Measurements from ENCODE around the gene EPB41L2.

EPB41L2 gene

DNA sequence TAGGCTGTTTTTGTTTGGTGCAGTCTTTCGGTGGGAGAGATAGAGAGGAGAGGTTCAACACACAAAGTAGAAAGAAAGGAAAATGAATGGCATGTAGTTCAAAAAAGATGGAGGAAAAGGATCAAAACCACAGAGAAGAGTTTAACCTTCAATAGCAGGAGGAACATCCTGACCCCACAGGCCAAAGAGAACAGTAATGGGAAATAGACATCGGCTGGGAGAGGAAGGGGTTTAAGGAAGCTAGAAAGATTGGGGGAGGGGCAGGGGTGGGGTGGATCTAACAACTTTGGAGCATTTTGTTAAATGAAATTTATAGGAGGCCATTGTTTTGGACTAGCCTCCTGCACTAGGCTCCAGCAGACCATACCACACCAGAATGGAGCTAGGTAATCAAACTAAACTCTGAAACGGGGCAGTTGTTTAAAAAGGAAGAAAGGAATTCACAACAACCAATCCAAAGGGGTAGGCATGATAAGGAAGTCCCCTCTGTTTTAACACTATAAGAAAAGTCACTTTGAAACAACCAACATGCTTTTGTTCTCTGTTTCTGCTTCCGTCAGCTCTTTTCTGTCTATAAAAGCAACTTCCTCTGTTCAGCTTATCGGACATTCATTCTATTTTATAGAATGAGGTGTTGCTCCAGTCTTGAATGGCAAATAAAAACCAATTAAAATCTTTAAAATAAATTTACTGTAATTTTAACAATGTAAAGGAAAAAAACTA lies 82.6 kb downstream of the EPB41L2 start:
- DNase-seq (ENCODE audit: low read depth, low spot score) = no peak
- Histone ChIP-seq H3K27ac (ENCODE audit: low read length) (no peak overlapping the region), H3K27me3 (ENCODE audit: control insufficient read depth, insufficient read depth, low read length) (no peaks in the 10 kb centered on the region), H3K9me3 (ENCODE audit: control insufficient read depth, insufficient read depth, low read length) (no peaks in the 10 kb centered on the region), H3K36me3 (ENCODE audit: control insufficient read depth, insufficient read depth, low read length) (no peaks in the 10 kb centered on the region), H3K4me1 (ENCODE audit: control insufficient read depth, insufficient read depth, low read length) (peaks cover 2% of the 10 kb centered on the region; the same call in 1 of the 2 replicates), H3K4me3 (ENCODE audit: low read length) (no peak overlapping the region)
- no CpG with 5 or more reads among the region's 5 CpGs for WGBS (ENCODE audit: insufficient coverage, insufficient read length)

DNA sequence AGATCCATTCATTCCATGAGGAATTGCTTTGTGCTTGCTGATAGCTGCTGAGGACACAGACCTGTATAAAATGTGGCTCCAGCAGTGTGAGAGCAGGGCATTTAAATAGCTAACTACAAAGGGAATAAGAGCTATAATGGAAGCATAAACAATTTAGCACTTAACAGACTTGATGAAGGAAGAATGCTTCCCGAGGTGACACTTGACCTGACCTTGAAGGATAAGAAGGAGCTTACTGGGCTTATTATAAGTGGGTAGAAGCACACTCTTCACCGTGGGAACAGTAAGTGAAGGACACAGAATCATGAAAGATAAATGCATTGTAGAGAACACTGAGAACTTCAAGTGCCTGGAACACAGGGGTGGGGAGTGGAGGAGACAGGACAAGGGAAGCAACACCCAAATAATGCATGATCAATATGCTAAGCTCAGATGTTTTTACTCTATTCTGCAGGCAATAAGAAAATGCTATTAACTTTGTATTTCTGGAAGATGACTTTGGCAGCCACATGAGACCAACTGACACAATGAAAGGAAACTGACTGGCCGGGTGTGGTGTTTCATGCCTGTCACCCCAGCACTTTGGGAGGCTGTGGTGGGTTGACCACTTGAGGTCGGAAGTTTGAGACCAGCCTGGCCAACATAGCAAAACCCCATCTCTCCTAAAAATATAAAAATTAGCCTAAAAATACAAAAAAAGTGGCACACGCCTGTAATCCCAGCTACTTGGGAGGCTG lies 84.2 kb downstream of the EPB41L2 start:
- no CpG with 5 or more reads among the region's 5 CpGs for WGBS (ENCODE audit: insufficient coverage, insufficient read length)
- DNase-seq (ENCODE audit: low read depth, low spot score) = no peak
- Histone ChIP-seq H3K4me1 (ENCODE audit: control insufficient read depth, insufficient read depth, low read length) (peaks cover under 1% of the 10 kb centered on the region; the same call in 1 of the 2 replicates), H3K36me3 (ENCODE audit: control insufficient read depth, insufficient read depth, low read length) (no peaks in the 10 kb centered on the region), H3K27ac (ENCODE audit: low read length) (no peak overlapping the region), H3K4me3 (ENCODE audit: low read length) (no peak overlapping the region), H3K27me3 (ENCODE audit: control insufficient read depth, insufficient read depth, low read length) (no peaks in the 10 kb centered on the region), H3K9me3 (ENCODE audit: control insufficient read depth, insufficient read depth, low read length) (no peaks in the 10 kb centered on the region)

DNA sequence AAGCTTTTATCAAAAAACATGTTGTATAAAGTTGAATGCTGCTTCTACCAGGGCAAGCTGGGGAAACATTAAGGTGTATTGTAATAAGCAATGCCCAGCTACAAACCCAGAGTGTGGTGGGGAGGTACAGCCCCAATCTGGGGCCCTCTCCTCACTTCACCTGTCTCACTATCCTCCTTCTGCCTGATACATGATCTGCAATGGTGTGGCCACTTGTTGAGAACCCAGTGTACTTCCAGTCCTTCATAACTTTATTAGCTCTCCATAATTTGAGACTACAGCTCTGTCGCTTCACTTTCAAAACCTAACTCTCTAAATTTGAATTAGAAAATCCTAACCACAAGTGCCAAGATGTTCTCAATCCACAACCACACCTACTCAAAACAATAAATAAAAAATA lies 84.9 kb downstream of the EPB41L2 start:
- Histone ChIP-seq H3K27me3 (ENCODE audit: control insufficient read depth, insufficient read depth, low read length) (no peaks in the 10 kb centered on the region), H3K27ac (ENCODE audit: low read length) (no peak overlapping the region), H3K4me3 (ENCODE audit: low read length) (no peak overlapping the region), H3K4me1 (ENCODE audit: control insufficient read depth, insufficient read depth, low read length) (peaks cover 1% of the 10 kb centered on the region; the same call in 1 of the 2 replicates), H3K36me3 (ENCODE audit: control insufficient read depth, insufficient read depth, low read length) (no peaks in the 10 kb centered on the region), H3K9me3 (ENCODE audit: control insufficient read depth, insufficient read depth, low read length) (no peaks in the 10 kb centered on the region)
- DNase-seq (ENCODE audit: low read depth, low spot score) = no peak
- WGBS (ENCODE audit: insufficient coverage, insufficient read length) = no CpG with 5 or more reads among the region's 1 CpG

DNA sequence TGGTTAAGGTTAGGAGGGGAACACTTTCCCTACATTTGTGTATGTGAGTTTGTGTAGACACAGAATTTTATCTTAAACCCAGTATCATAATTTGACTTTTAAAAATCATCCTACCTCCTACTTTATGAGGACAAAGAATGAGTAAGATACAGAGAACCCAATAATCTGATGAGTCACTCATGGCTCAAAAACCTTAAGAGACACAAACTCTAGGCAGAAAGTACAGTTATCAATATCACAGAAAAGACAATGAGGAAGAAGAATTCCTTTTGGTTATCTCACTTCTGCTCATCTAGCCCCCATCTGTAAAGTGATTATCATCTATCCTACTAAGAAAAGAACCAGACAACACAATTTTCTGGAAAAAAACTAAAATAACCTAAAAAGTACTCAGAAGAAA lies 87.7 kb downstream of the EPB41L2 start:
- Histone ChIP-seq H3K27me3 (ENCODE audit: control insufficient read depth, insufficient read depth, low read length) (no peaks in the 10 kb centered on the region), H3K27ac (ENCODE audit: low read length) (no peak overlapping the region), H3K4me3 (ENCODE audit: low read length) (no peak overlapping the region), H3K4me1 (ENCODE audit: control insufficient read depth, insufficient read depth, low read length) (peaks cover 1% of the 10 kb centered on the region; the same call in 1 of the 2 replicates), H3K9me3 (ENCODE audit: control insufficient read depth, insufficient read depth, low read length) (no peaks in the 10 kb centered on the region), H3K36me3 (ENCODE audit: control insufficient read depth, insufficient read depth, low read length) (no peaks in the 10 kb centered on the region)
- DNase-seq (ENCODE audit: low read depth, low spot score) = no peak

DNA sequence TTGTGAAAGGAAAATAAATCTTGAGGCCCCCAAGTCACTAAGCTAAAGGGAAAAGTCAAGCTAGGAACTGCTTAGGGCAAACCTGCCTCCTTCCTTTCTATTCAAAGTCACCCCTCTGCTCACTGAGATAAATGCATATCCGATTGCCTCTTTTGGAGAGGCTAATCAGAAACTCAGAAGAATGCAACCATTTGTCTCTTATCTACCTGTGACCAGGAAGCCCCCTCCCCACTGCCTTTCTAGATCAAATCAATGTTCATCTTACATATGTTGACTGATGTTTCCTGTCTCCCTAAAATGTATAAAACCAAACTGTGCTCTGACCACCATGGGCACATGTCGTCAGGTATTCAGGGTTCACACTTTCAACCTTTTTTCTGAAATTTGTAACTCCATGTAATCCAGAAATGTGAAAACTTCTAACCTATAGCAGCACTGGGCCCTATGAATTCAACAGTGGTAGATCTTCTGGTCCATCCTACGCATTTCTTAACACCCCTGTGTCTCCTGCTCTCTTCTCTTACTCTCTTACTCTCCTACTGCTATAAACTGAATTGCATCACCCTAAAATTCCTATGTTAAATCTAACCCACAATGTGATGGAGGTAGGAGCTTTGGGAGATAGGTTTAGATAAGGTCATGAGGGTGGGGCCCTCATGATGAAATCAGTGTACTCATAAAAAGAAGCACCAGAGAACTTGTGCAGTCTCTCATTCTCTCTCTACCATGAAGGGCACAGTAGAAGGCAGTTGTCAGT lies 89.3 kb downstream of the EPB41L2 start:
- peaks cover 1% of the 10 kb centered on the region; the same call in 1 of the 2 replicates for H3K4me1 ChIP-seq (ENCODE audit: control insufficient read depth, insufficient read depth, low read length)
- H3K4me3 ChIP-seq (ENCODE audit: low read length) = no peak overlapping the region
- WGBS (ENCODE audit: insufficient coverage, insufficient read length) = no CpG with 5 or more reads among the region's 3 CpGs
- DNase-seq (ENCODE audit: low read depth, low spot score) = no peak
- no peak overlapping the region for H3K27ac ChIP-seq (ENCODE audit: low read length)
- no peaks in the 10 kb centered on the region for H3K36me3 ChIP-seq (ENCODE audit: control insufficient read depth, insufficient read depth, low read length)
- no peaks in the 10 kb centered on the region for H3K27me3 ChIP-seq (ENCODE audit: control insufficient read depth, insufficient read depth, low read length)
- H3K9me3 ChIP-seq (ENCODE audit: control insufficient read depth, insufficient read depth, low read length) = no peaks in the 10 kb centered on the region

DNA sequence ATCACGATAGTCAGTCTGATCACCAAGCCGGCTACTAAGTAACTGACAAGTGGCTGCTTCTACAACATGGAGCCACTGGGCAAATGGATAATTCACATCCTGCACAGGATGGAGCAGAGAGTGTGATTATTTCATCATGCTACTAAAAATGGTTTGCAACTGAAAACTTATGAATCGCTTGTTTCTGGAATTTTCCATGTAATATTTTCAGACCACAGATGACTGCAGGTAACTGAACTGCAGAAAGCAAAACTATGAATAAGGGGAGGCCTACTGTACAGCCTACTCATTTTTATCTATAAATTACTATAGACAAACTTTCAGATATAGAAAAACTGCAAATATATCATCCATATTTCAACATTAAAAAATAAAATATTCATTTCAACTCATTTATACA lies 91.5 kb downstream of the EPB41L2 start:
- no CpG with 5 or more reads among the region's 3 CpGs for WGBS (ENCODE audit: insufficient coverage, insufficient read length)
- Histone ChIP-seq H3K9me3 (ENCODE audit: control insufficient read depth, insufficient read depth, low read length) (no peaks in the 10 kb centered on the region), H3K27me3 (ENCODE audit: control insufficient read depth, insufficient read depth, low read length) (no peaks in the 10 kb centered on the region), H3K4me3 (ENCODE audit: low read length) (no peak overlapping the region), H3K27ac (ENCODE audit: low read length) (no peak overlapping the region), H3K36me3 (ENCODE audit: control insufficient read depth, insufficient read depth, low read length) (no peaks in the 10 kb centered on the region), H3K4me1 (ENCODE audit: control insufficient read depth, insufficient read depth, low read length) (peaks cover 1% of the 10 kb centered on the region; the same call in 1 of the 2 replicates)
- no peak for DNase-seq (ENCODE audit: low read depth, low spot score)

DNA sequence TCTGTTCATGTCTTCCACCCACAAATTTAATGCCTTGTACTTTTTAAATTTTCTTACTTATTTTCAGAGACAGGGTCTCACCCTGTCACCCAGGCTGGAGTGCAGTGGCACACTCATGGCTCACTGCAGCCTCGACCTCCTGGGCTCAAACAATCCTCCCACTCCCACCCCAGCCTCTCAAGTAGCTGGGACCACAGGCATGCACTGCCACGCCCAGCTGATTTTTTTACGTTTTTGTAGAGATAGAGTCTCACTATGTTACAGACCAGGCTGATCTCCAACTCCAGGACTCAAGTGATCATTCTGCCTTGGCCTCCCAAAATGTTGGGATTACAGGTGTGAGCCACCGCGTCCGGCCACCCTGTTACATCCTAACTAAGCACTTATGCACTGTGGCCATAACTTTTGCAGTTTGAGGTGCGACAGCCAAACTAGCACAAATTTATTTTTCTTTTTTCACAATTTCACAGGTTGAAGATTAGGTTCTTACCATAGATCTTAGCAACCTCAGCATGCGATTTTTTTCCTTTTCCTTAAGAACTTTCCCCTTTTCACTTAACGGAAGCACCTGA lies 92.1 kb downstream of the EPB41L2 start:
- no CpG with 5 or more reads among the region's 9 CpGs for WGBS (ENCODE audit: insufficient coverage, insufficient read length)
- Histone ChIP-seq H3K4me1 (ENCODE audit: control insufficient read depth, insufficient read depth, low read length) (peaks cover 1% of the 10 kb centered on the region; the same call in 1 of the 2 replicates), H3K9me3 (ENCODE audit: control insufficient read depth, insufficient read depth, low read length) (no peaks in the 10 kb centered on the region), H3K27me3 (ENCODE audit: control insufficient read depth, insufficient read depth, low read length) (no peaks in the 10 kb centered on the region), H3K4me3 (ENCODE audit: low read length) (no peak overlapping the region), H3K27ac (ENCODE audit: low read length) (no peak overlapping the region), H3K36me3 (ENCODE audit: control insufficient read depth, insufficient read depth, low read length) (no peaks in the 10 kb centered on the region)
- no peak for DNase-seq (ENCODE audit: low read depth, low spot score)

DNA sequence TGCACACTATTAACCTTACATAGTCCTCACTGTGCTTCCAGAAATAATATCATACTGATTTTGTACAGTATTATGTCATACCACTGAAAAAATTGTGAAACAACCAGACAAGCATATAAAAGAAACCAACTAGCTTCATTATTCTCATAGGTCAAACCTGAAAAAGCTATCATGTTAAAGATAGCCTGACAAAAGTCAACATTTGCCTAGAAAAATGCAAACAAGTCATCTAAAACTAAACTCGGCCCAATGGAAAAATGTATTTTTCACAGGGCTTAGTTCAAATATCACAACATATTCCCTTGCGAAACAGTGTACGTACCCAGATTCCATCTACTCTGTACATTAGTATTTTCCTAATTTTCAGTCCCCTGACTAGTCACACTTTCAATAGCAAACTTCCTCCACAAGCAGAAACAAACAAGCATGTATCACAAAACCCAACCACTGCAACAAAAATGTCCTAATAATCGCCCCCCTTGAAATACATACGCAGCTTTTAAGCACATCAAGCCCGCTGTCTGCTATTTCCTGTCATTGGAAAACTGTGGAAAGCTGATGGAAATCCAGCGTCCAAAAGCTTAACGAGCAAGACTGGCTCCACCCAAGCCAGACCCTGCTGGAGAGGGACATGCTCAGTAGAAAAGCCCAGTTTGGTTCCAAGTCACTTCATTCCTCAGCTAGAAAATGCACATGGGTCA lies 93.1 kb downstream of the EPB41L2 start:
- Histone ChIP-seq H3K9me3 (ENCODE audit: control insufficient read depth, insufficient read depth, low read length) (no peaks in the 10 kb centered on the region), H3K4me1 (ENCODE audit: control insufficient read depth, insufficient read depth, low read length) (peaks cover 1% of the 10 kb centered on the region; the same call in 1 of the 2 replicates), H3K27me3 (ENCODE audit: control insufficient read depth, insufficient read depth, low read length) (no peaks in the 10 kb centered on the region), H3K4me3 (ENCODE audit: low read length) (no peak overlapping the region), H3K27ac (ENCODE audit: low read length) (no peak overlapping the region), H3K36me3 (ENCODE audit: control insufficient read depth, insufficient read depth, low read length) (no peaks in the 10 kb centered on the region)
- no CpG with 5 or more reads among the region's 8 CpGs for WGBS (ENCODE audit: insufficient coverage, insufficient read length)
- DNase-seq (ENCODE audit: low read depth, low spot score) = no peak

DNA sequence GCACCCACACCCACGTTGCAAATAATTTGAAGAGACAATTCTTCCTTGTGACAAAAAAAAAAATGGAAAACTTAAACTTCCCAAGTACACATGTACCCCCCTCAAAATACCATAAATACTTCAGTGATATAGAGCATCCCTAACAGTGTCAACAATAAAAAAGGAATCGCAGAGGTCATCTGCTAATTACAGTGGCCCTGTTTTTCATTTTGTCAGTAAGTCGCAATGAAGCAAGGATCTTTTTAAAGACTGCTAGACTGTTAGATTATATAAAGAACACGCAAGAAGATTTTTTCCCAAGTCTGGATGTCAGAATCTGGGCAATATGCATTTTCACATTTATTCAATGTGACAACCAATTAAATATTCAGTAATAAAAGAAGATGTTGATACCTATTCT lies 93.9 kb downstream of the EPB41L2 start:
- Histone ChIP-seq H3K4me1 (ENCODE audit: control insufficient read depth, insufficient read depth, low read length) (peaks cover 1% of the 10 kb centered on the region; the same call in 1 of the 2 replicates), H3K36me3 (ENCODE audit: control insufficient read depth, insufficient read depth, low read length) (no peaks in the 10 kb centered on the region), H3K27me3 (ENCODE audit: control insufficient read depth, insufficient read depth, low read length) (no peaks in the 10 kb centered on the region), H3K4me3 (ENCODE audit: low read length) (no peak overlapping the region), H3K27ac (ENCODE audit: low read length) (no peak overlapping the region), H3K9me3 (ENCODE audit: control insufficient read depth, insufficient read depth, low read length) (no peaks in the 10 kb centered on the region)
- WGBS (ENCODE audit: insufficient coverage, insufficient read length) = no CpG with 5 or more reads among the region's 4 CpGs
- DNase-seq (ENCODE audit: low read depth, low spot score) = no peak

DNA sequence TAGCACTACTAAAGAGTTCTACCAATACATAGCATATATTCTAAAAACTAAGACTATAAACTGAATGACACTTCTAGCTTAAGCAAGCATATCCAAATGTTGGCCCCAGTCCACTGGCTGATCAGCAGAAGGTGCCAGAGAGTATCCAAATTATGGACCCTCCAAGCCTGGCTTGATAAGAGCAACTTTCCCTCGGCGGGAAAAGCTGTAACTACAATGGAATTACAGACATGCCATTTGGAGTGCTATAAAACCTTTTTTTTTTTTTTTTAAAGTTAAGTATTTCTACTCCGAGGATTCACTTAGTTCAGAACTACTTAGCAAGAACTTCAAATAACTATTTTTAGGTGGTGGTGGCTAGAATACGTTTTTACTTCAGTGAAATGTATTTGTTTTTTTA lies 94.6 kb downstream of the EPB41L2 start:
- no peak for DNase-seq (ENCODE audit: low read depth, low spot score)
- Histone ChIP-seq H3K27ac (ENCODE audit: low read length) (no peak overlapping the region), H3K4me1 (ENCODE audit: control insufficient read depth, insufficient read depth, low read length) (no peaks in the 10 kb centered on the region)

More for the DNA sequence above, 94.6 kb downstream of the EPB41L2 start:
- no peak overlapping the region for H3K4me3 ChIP-seq (ENCODE audit: low read length)
- no CpG with 5 or more reads among the region's 4 CpGs for WGBS (ENCODE audit: insufficient coverage, insufficient read length)
- H3K27me3 ChIP-seq (ENCODE audit: control insufficient read depth, insufficient read depth, low read length) = no peaks in the 10 kb centered on the region
- H3K36me3 ChIP-seq (ENCODE audit: control insufficient read depth, insufficient read depth, low read length) = no peaks in the 10 kb centered on the region
- no peaks in the 10 kb centered on the region for H3K9me3 ChIP-seq (ENCODE audit: control insufficient read depth, insufficient read depth, low read length)
